IMR-90 (cell line): Measurements from ENCODE around the gene ZNF530. TPM values are rescaled to one million over a fixed set of nuclear protein-coding genes. Genes with fewer than 3 reads are reported as not detected.

Experiments used
- ATAC-seq: fragments of 200-7000 bp; cut with Tn5 transposase; 2 replicates; pipeline ENCODE4 v1.9.1; 2020; ENCODE audit warnings: low read depth, mild to moderate bottlenecking, moderate library complexity
- BruUV-seq: library from RNA; stranded (reverse); fragments of 400-500 nt; replicated peaks from 2 replicates; lab custom pipeline; 2021; lab: Mats Ljungman, UMichigan
- CTCF ChIA-PET: fragments of 300-600 bp; formaldehyde crosslinking; extraction: SDS; loops from one replicate; lab custom pipeline; 2021; ENCODE audit warnings: antibody characterized with exemption; lab: Yijun Ruan, JAX
- POLR2A ChIA-PET: fragments of 300-600 bp; sonication (Branson Sonifier 250); formaldehyde crosslinking; loops from one replicate; lab custom pipeline; 2022; ENCODE audit warnings: antibody characterized with exemption; ENCODE audit not compliant: unreplicated experiment; lab: Charles Lee
- DNase-seq: peaks from one replicate; pipeline ENCODE4 v3.0.0; 2013
- H2AFZ ChIP-seq: replicated peaks from 2 replicates; pipeline ENCODE3; 2013; ENCODE audit warnings: low read length, mild to moderate bottlenecking; ENCODE audit not compliant: poor library complexity
- H2AK5ac ChIP-seq: 2 replicates; pipeline ENCODE4 v1.6.1; 2013; ENCODE audit warnings: low read depth, low read length, inconsistent platforms
- H2AK9ac ChIP-seq: replicated peaks from 2 replicates; pipeline ENCODE3; 2013; ENCODE audit warnings: mild to moderate bottlenecking, low read depth, low read length, moderate library complexity; ENCODE audit not compliant: poor library complexity
- H2BK120ac ChIP-seq: 2 replicates; pipeline ENCODE4 v1.6.1; 2013; ENCODE audit warnings: low read depth, low read length, inconsistent platforms
- H2BK15ac ChIP-seq: 3 replicates; pipeline ENCODE4 v1.6.1; 2013; ENCODE audit warnings: low read depth, low read length, inconsistent platforms
- H2BK20ac ChIP-seq: 2 replicates; pipeline ENCODE4 v1.6.1; 2013; ENCODE audit warnings: low read depth, mild to moderate bottlenecking, inconsistent platforms, low read length, moderate library complexity
- H2BK5ac ChIP-seq: 2 replicates; pipeline ENCODE4 v1.6.1; 2013; ENCODE audit warnings: mild to moderate bottlenecking, low read depth, low read length, inconsistent platforms; ENCODE audit not compliant: poor library complexity, severe bottlenecking
- H3K14ac ChIP-seq: replicated peaks from 2 replicates; pipeline ENCODE4 v1.6.1; 2013; ENCODE audit warnings: low read depth, low read length, inconsistent platforms
- H3K18ac ChIP-seq: 2 replicates; pipeline ENCODE4 v1.6.1; 2013; ENCODE audit warnings: low read depth, low read length, control low read depth
- H3K23ac ChIP-seq: 2 replicates; pipeline ENCODE4 v1.6.1; 2013; ENCODE audit warnings: low read depth, low read length, inconsistent platforms
- H3K27ac ChIP-seq: 2 replicates; pipeline ENCODE4 v1.5.1; 2013; ENCODE audit warnings: mild to moderate bottlenecking, control low read depth, low read length; ENCODE audit not compliant: insufficient read depth
- H3K27me3 ChIP-seq: 2 replicates; pipeline ENCODE4 v1.6.1; 2013; ENCODE audit warnings: low read length; ENCODE audit not compliant: control insufficient read depth, insufficient read depth
- H3K36me3 ChIP-seq: 2 replicates; pipeline ENCODE4 v1.6.1; 2013; ENCODE audit warnings: low read length, mixed read lengths; ENCODE audit not compliant: control insufficient read depth, insufficient read depth
- H3K4ac ChIP-seq: 2 replicates; pipeline ENCODE4 v1.6.1; 2013; ENCODE audit warnings: low read depth, low read length, inconsistent platforms
- H3K4me1 ChIP-seq: 2 replicates; pipeline ENCODE4 v1.6.1; 2013; ENCODE audit warnings: low read length, mixed read lengths; ENCODE audit not compliant: control insufficient read depth, insufficient read depth
- H3K4me2 ChIP-seq: 2 replicates; pipeline ENCODE4 v1.6.1; 2013; ENCODE audit warnings: low read depth, mild to moderate bottlenecking, control low read depth, low read length, moderate library complexity
- H3K4me3 ChIP-seq: 2 replicates; pipeline ENCODE4 v1.5.1; 2013; ENCODE audit warnings: low read depth, mild to moderate bottlenecking, control low read depth, low read length, moderate library complexity; ENCODE audit not compliant: insufficient read depth
- H3K56ac ChIP-seq: 2 replicates; pipeline ENCODE4 v1.6.1; 2013; ENCODE audit warnings: low read length, inconsistent platforms; ENCODE audit not compliant: insufficient read depth; ENCODE audit errors: extremely low read depth
- H3K79me1 ChIP-seq, 2 experiments: 2 replicates each; pipeline ENCODE4 v1.6.1; 2013; ENCODE audit warnings: low read length in 2 of 2, inconsistent platforms in 1 of 2, low read depth in 1 of 2
- H3K9ac ChIP-seq: 2 replicates; pipeline ENCODE4 v1.6.1; 2013; ENCODE audit warnings: low read depth, low read length, control low read depth
- H3K9me1 ChIP-seq: 2 replicates; pipeline ENCODE4 v1.6.1; 2013; ENCODE audit warnings: low read length, inconsistent platforms; ENCODE audit not compliant: insufficient read depth
- H3K9me3 ChIP-seq: 2 replicates; pipeline ENCODE4 v1.6.1; 2013; ENCODE audit warnings: low read length; ENCODE audit not compliant: control insufficient read depth, insufficient read depth
- H4K20me1 ChIP-seq: 2 replicates; pipeline ENCODE4 v1.6.1; 2013; ENCODE audit warnings: low read length, inconsistent platforms; ENCODE audit not compliant: insufficient read depth
- H4K5ac ChIP-seq: 2 replicates; pipeline ENCODE4 v1.6.1; 2013; ENCODE audit warnings: mild to moderate bottlenecking, low read depth, low read length, control low read depth
- H4K8ac ChIP-seq, 2 experiments: 2 replicates each; pipeline ENCODE4 v1.6.1; 2013; ENCODE audit warnings: low read depth in 2 of 2, low read length in 2 of 2, control low read depth in 1 of 2, inconsistent platforms in 1 of 2
- H4K91ac ChIP-seq: 2 replicates; pipeline ENCODE4 v1.6.1; 2013; ENCODE audit warnings: low read depth, low read length, inconsistent platforms; ENCODE audit not compliant: insufficient read depth
- MXI1 ChIP-seq: IDR thresholded peaks from 2 replicates; pipeline ENCODE4 v1.6.1; 2012; ENCODE audit warnings: low read depth, mild to moderate bottlenecking, low read length, moderate library complexity, borderline replicate concordance
- NFE2L2 ChIP-seq: fragments of 150-350 bp; IDR thresholded peaks from 2 replicates; pipeline ENCODE4 v1.6.1; 2016; ENCODE audit warnings: low read depth, mild to moderate bottlenecking, low read length
- POLR2A ChIP-seq: IDR thresholded peaks from 2 replicates; pipeline ENCODE4 v1.6.1; 2012; ENCODE audit warnings: mild to moderate bottlenecking, low read depth, low read length
- WGBS, 2 experiments: methylation state at CpG; one replicate each; pipeline versions ENCODE4 v1.1.5 to v1.1.7; 2013; ENCODE audit warnings: missing lambda C conversion rate in 2 of 2; ENCODE audit not compliant: insufficient read length in 1 of 2; ENCODE audit errors: extremely low coverage in 2 of 2; 5-methylcytosine and 5-hydroxymethylcytosine counted together
- dilution Hi-C: fragments of 300-500 bp; cut with HindIII; formaldehyde crosslinking; loops from one replicate; pipeline ENCODE4 v1.14.3; 2018; ENCODE audit warnings: low sequenced_read_pairs; ENCODE audit not compliant: unreplicated experiment
- in situ Hi-C: fragments of 300-500 bp; cut with MboI; formaldehyde crosslinking; loops from 3 replicates; pipeline ENCODE4 v1.14.3; 2019; ENCODE audit warnings: low sequenced_read_pairs, inconsistent platforms, mixed read lengths
- intact Hi-C: fragments of 100-400 bp; cut with micrococcal nuclease; formaldehyde crosslinking; loops from 2 replicates; pipeline ENCODE4 v1.10.0; 2022
- polyA plus RNA-seq, 3 experiments: library from polyadenylated mRNA; depleted of rRNA; stranded (reverse); fragments of >200 nt; gene quantifications; 2 replicates each; pipeline ENCODE4 v1.2.3, GENCODE V29; 2012; ENCODE audit warnings: low replicate concordance in 1 of 3
- total RNA-seq: library from RNA; depleted of rRNA; stranded (reverse); fragments of >200 nt; gene quantifications from 2 replicates; pipeline ENCODE4 v1.2.3, GENCODE V29; 2012
- TF ChIP-seq, protein P1 (sequence below): fragments of 150-350 bp; IDR thresholded peaks from 2 replicates; pipeline ENCODE4 v1.6.1; 2017; ENCODE audit warnings: mild to moderate bottlenecking, antibody characterized with exemption, low read length, low read depth

ZNF530 gene
- total and polyA plus RNA-seq, 2 of the 4 experiments (the other 2 are of a cell fraction) = 2.9 to 6.6 TPM

DNA sequence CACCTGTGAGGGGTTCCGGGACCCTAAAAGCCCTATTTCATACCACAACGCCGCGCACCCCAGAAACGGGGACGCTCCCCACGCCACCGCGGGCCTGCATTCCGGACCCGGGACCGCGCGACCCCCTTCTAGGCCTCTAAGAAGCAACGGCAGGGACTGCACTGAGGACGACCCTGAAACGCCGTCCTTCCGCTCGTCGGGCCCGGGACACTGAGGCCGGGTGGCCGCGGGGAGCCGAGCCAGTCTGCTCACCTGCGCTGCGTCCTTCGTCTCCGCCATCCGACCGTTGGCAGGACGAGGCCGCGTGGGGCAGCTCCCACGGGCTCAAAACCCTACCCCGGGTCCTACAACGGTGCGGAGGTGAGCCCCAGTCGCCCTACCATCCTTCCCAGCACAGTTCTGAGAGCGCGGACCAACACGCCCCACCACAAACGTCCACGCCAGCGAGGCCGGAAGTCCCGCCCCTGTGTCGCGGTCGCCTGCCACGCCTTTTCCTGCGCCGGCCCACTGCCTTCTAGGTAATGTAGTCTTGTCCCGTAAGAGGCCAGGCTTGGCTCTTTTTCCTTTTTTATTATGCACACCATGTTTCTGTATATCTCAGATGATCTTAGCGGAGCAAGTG is 40.2 kb upstream of the ZNF530 start, which contains the start of gene ZNF550:
TSS of gene ZNF550 (minus strand) at position 460 of the 622 bp plus-strand sequence. CDS start at position 279, 181 bp downstream.
- peak within 1 kb of the TSS; percentile 97 for H2AFZ ChIP-seq
- dilution Hi-C loops (no loop called here), intact Hi-C loops (no loop called here), in situ Hi-C loops (no loop called here)
- no TSS peak for BruUV-seq
- H3K18ac ChIP-seq = peak within 1 kb of the TSS; percentile 71
- peak within 1 kb of the TSS; percentile 90 for H3K4me2 ChIP-seq
- H4K8ac ChIP-seq = peak within 1 kb of the TSS; percentile 50 to 88
- H3K56ac ChIP-seq = no peak within 1 kb of the TSS
- peak within 1 kb of the TSS; percentile 91 for H3K9ac ChIP-seq
- H2AK9ac ChIP-seq = peak within 1 kb of the TSS; percentile 90
- peak within 1 kb of the TSS; percentile 87 for H4K5ac ChIP-seq
- ChIA-PET CTCF (no interaction called here), POLR2A (no interaction called here)
- H3K79me1 ChIP-seq = peaks cover 9 to 29% of the 10 kb centered on the region in 2 experiments; a peak in 3 of 4 replicates
- H3K14ac ChIP-seq = peak within 1 kb of the TSS; percentile 66
- H4K20me1 ChIP-seq = no peaks in the 10 kb centered on the region
- TF ChIP-seq NFE2L2 = no peak
- peak; percentile 87 for TF ChIP-seq MXI1
- TF ChIP-seq, protein P1, sequence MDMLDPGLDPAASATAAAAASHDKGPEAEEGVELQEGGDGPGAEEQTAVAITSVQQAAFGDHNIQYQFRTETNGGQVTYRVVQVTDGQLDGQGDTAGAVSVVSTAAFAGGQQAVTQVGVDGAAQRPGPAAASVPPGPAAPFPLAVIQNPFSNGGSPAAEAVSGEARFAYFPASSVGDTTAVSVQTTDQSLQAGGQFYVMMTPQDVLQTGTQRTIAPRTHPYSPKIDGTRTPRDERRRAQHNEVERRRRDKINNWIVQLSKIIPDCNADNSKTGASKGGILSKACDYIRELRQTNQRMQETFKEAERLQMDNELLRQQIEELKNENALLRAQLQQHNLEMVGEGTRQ = no peak
- peak; percentile 52; the same call in 1 of the 2 replicates for TF ChIP-seq POLR2A
- H2AK5ac ChIP-seq = peak within 1 kb of the TSS; percentile 60
- DNase-seq = peak; percentile 83
- no peaks in the 10 kb centered on the region for H3K9me1 ChIP-seq
- H3K4me1 ChIP-seq = peaks cover 2% of the 10 kb centered on the region
- ATAC-seq = peak; percentile 98
- H3K27me3 ChIP-seq = no peaks in the 10 kb centered on the region
- peak within 1 kb of the TSS; percentile 58; the same call in 1 of the 2 replicates for H4K91ac ChIP-seq
- peak within 1 kb of the TSS; percentile 32; the same call in 1 of the 2 replicates for H2BK120ac ChIP-seq
- H2BK20ac ChIP-seq = peak within 1 kb of the TSS; percentile 41; the same call in 1 of the 2 replicates
- H3K23ac ChIP-seq = peak within 1 kb of the TSS; percentile 70
- peak within 1 kb of the TSS; percentile 75 for H3K27ac ChIP-seq
- peaks cover 14% of the 10 kb centered on the region for H3K9me3 ChIP-seq
- peak within 1 kb of the TSS; percentile 95 for H3K4me3 ChIP-seq
- H2BK15ac ChIP-seq = peak within 1 kb of the TSS; percentile 68; the same call in 1 of the 3 replicates
- 0% methylated on average over 29 of the region's 56 CpGs; no CpG with 5 or more reads in 1 of the 2 experiments for WGBS, 2 experiments
- peak within 1 kb of the TSS; percentile 88 for H2BK5ac ChIP-seq
- H3K36me3 ChIP-seq = peaks cover 14% of the 10 kb centered on the region
- H3K4ac ChIP-seq = peak within 1 kb of the TSS; percentile 58
